ENCODE results near the gene SGIP1. TPM values are rescaled to one million over a fixed set of nuclear protein-coding genes. Genes with fewer than 3 reads are reported as not detected.

Gene SGIP1
- total RNA-seq, 1 donor from 2014 or later, result 5.3 TPM

DNA sequence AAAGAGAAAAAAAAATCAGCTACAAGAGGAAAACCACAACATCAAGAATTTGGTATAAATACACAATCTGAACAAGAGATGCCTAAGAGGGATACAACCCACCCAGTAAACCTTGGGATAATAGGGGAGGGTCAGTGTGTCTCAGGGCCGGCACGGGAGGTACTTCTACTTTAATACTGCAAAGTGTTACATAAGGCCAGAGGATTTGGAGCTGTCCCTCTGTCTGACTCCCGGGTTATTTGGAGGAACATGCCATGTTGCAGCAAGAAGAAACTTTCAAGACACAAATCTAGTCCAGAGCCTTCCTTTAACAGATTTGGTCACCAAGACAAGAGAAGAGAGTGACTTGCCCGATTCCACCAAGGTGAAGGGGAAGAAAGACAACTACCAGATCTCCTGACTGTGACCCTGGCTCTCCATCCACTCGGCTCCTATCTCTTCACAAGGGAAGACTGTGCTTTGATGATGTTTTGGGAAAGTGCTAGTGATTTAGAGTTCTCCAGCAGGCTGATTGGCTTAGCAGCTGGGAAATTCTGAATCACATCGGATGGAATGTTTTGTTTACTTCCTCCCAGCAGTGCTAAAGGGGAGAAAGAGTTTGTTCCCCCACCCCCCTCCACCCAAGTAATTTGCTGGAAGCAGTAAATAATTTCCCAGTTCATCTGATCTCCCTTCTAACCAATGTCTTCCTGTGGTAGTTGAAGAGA is 29.3 kb downstream of the SGIP1 start:
- H3K36me3 Mint-ChIP-seq (ENCODE audit: low read depth), result no peaks in the 10 kb centered on the region
- TF ChIP-seq, protein P1, sequence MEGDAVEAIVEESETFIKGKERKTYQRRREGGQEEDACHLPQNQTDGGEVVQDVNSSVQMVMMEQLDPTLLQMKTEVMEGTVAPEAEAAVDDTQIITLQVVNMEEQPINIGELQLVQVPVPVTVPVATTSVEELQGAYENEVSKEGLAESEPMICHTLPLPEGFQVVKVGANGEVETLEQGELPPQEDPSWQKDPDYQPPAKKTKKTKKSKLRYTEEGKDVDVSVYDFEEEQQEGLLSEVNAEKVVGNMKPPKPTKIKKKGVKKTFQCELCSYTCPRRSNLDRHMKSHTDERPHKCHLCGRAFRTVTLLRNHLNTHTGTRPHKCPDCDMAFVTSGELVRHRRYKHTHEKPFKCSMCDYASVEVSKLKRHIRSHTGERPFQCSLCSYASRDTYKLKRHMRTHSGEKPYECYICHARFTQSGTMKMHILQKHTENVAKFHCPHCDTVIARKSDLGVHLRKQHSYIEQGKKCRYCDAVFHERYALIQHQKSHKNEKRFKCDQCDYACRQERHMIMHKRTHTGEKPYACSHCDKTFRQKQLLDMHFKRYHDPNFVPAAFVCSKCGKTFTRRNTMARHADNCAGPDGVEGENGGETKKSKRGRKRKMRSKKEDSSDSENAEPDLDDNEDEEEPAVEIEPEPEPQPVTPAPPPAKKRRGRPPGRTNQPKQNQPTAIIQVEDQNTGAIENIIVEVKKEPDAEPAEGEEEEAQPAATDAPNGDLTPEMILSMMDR (conservative IDR thresholded peaks at IDR 0.05), result no peak
- DNase-seq (ENCODE audit: low read depth, low spot score), result no peak
- no peaks in the 10 kb centered on the region for H3K4me1 Mint-ChIP-seq
- no peak overlapping the region for H3K4me3 Mint-ChIP-seq
- peaks cover 5% of the 10 kb centered on the region for H3K9me3 Mint-ChIP-seq
- no peak overlapping the region for H3K27ac Mint-ChIP-seq (ENCODE audit: unreplicated experiment)
- H3K27me3 Mint-ChIP-seq (ENCODE audit: low read depth), result peaks cover 11% of the 10 kb centered on the region

DNA sequence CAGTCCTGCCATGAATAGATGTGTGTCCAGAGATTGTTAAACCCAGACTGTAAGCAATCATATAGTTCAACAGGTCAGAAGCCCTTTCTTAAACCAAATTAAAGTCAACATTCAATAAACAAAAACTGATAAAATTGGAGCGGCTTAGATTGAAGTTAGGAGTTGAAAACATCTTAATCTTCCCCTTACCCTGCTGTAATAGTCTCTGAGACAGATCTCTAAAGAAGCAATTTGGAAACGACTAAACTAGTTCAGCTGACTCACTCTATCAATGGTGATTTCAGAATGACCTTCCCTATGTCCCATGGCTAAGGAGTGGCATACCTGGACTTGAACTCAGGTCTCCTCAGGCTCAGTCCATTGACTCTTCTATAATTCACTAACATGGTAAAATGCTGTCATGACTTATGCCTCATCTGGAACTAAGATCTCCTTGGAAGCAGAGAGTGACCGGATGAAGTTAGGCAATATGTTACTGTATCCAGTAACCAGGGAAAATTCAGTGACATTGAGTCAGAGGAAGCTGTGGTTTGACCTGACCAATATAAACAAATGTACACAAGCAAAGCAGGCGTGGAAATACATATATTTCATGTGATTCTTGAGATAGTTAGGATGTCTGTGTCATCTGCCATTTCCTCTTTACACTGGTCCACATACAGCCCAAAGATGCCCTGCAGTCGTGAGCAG is 30.1 kb downstream of the SGIP1 start:
- no peak overlapping the region for H3K4me3 Mint-ChIP-seq
- no peaks in the 10 kb centered on the region for H3K36me3 Mint-ChIP-seq (ENCODE audit: low read depth)
- peaks cover 5% of the 10 kb centered on the region for H3K9me3 Mint-ChIP-seq
- H3K27me3 Mint-ChIP-seq (ENCODE audit: low read depth), result peaks cover 11% of the 10 kb centered on the region
- H3K4me1 Mint-ChIP-seq, result no peaks in the 10 kb centered on the region
- TF ChIP-seq, protein P1 (conservative IDR thresholded peaks at IDR 0.05), result no peak
- no peak for DNase-seq (ENCODE audit: low read depth, low spot score)
- H3K27ac Mint-ChIP-seq (ENCODE audit: unreplicated experiment), result no peak overlapping the region

DNA sequence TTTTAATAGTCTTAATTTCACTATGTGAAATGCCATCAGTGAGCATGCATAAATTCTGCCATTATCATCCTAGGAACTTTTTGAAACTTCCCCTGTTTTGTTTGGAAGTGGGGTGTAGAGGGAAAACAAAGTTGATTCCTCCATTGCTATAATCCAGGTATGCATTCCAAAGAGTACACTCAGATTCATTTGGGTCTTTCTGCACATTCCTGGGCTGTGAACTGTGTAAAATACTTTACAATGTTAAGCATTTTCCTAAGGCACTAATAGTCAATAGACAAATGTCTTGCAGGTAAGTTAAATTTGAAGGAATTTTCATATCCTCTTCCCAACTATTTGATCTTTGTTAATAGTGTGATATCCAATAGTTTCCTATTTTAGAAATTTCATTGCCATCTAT is 36.2 kb downstream of the SGIP1 start:
- Mint-ChIP-seq H3K4me1 (no peaks in the 10 kb centered on the region), H3K36me3 (ENCODE audit: low read depth) (no peaks in the 10 kb centered on the region), H3K27ac (ENCODE audit: unreplicated experiment) (no peak overlapping the region), H3K9me3 (peaks cover 5% of the 10 kb centered on the region), H3K27me3 (ENCODE audit: low read depth) (peaks cover 11% of the 10 kb centered on the region), H3K4me3 (no peak overlapping the region)
- TF ChIP-seq, protein P1 (conservative IDR thresholded peaks at IDR 0.05), result no peak
- DNase-seq (ENCODE audit: low read depth, low spot score), result no peak

DNA sequence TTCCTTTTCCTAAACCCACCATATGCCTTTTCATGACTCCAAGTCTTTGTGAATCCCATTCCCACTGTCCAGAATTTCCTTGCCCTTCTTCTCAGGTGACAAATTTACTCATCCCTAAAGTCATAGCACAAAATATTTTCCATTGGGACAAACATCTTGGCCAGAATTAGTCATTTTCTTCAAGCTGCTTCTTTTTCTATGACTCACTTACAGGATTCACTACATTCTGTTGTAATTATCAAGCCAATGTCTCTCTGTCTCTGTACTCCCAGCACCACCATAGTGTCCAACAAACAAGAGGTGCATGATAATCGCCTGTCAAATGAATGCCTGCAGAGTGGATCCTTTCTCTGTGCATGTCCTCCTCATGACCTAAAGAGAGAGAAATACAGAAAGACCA is 37.8 kb downstream of the SGIP1 start:
- no peak overlapping the region for H3K4me3 Mint-ChIP-seq
- no peaks in the 10 kb centered on the region for H3K4me1 Mint-ChIP-seq
- no peak overlapping the region for H3K27ac Mint-ChIP-seq (ENCODE audit: unreplicated experiment)
- TF ChIP-seq, protein P1 (conservative IDR thresholded peaks at IDR 0.05), result no peak
- DNase-seq (ENCODE audit: low read depth, low spot score), result no peak
- H3K27me3 Mint-ChIP-seq (ENCODE audit: low read depth), result peaks cover 11% of the 10 kb centered on the region
- no peaks in the 10 kb centered on the region for H3K36me3 Mint-ChIP-seq (ENCODE audit: low read depth)
- H3K9me3 Mint-ChIP-seq, result peaks cover 5% of the 10 kb centered on the region

DNA sequence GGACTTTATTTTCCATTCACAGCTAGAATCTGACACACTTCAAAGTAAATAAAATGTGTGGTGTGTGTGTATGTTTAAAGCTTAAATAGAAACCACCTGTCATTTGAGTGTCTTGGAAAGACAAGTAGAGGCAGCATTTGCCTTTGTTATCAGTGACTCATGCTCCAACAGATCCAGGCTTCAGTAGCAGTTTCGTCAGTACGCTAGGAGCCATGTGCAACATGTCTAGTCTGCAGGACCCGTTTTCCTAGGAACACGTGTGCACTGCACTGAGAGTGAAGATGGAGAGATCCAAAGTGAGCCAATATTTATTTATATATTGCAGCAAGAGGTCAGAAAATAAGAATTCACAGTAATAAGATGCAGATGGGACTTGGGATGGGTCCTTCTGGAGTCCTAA is 41.8 kb downstream of the SGIP1 start:
- Mint-ChIP-seq H3K9me3 (no peaks in the 10 kb centered on the region), H3K4me3 (no peak overlapping the region), H3K27ac (ENCODE audit: unreplicated experiment) (no peak overlapping the region), H3K27me3 (ENCODE audit: low read depth) (no peaks in the 10 kb centered on the region), H3K4me1 (no peaks in the 10 kb centered on the region), H3K36me3 (ENCODE audit: low read depth) (no peaks in the 10 kb centered on the region)
- TF ChIP-seq, protein P1 (conservative IDR thresholded peaks at IDR 0.05), result no peak
- no peak for DNase-seq (ENCODE audit: low read depth, low spot score)

All from neural crest cell (in vitro differentiated cells).